ENCODE results near the gene FALEC.
"Not testable (repeated sequence)": the region's sequence is repeated elsewhere in the genome, so short reads cannot be mapped to it uniquely, and the experiment has no call there.

FALEC gene

GRCh38 chr1:150576367-150576711 lies 60.8 kb downstream of the FALEC start:
- peak in 1 of 2 donors; percentile 28 for DNase-seq

GRCh38 chr1:150576794-150577556 lies 61.4 kb downstream of the FALEC start:
- DNase-seq, result peak in 1 of 2 donors; percentile 46

- DNase-seq, result peak in 1 of 2 donors; percentile 61
These were observed 62.2 kb downstream of the FALEC start for GRCh38 chr1:150577557-150578271.

- peak in 1 of 2 donors; percentile 58 for DNase-seq
These were observed 62.9 kb downstream of the FALEC start for GRCh38 chr1:150578272-150579109.

GRCh38 chr1:150579110-150579944 lies 63.8 kb downstream of the FALEC start, which contains the start of gene MCL1:
Gene MCL1, minus strand, starts transcription at chr1:150579610. Its CDS starts 80 bp downstream, at chr1:150579530.
- peak; percentile 95 for DNase-seq

GRCh38 chr1:150579945-150580642 lies 64.5 kb downstream of the FALEC start:
- DNase-seq, result no peak

- DNase-seq, result not testable (repeated sequence)
These were observed 65.4 kb downstream of the FALEC start for GRCh38 chr1:150580966-150581365.

GRCh38 chr1:150581437-150581836 lies 65.9 kb downstream of the FALEC start:
- DNase-seq, result not testable (repeated sequence)

GRCh38 chr1:150581962-150582361 lies 66.4 kb downstream of the FALEC start:
- DNase-seq, result not testable (repeated sequence)

- DNase-seq, result no peak
These were observed 66.8 kb downstream of the FALEC start for GRCh38 chr1:150582371-150582770.

Measured in CD4-positive, alpha-beta T cell treated with Interleukin-1 beta for 1 hour (primary cell).